Measurements from ENCODE around the gene C16orf87.

The C16orf87 gene

DNA sequence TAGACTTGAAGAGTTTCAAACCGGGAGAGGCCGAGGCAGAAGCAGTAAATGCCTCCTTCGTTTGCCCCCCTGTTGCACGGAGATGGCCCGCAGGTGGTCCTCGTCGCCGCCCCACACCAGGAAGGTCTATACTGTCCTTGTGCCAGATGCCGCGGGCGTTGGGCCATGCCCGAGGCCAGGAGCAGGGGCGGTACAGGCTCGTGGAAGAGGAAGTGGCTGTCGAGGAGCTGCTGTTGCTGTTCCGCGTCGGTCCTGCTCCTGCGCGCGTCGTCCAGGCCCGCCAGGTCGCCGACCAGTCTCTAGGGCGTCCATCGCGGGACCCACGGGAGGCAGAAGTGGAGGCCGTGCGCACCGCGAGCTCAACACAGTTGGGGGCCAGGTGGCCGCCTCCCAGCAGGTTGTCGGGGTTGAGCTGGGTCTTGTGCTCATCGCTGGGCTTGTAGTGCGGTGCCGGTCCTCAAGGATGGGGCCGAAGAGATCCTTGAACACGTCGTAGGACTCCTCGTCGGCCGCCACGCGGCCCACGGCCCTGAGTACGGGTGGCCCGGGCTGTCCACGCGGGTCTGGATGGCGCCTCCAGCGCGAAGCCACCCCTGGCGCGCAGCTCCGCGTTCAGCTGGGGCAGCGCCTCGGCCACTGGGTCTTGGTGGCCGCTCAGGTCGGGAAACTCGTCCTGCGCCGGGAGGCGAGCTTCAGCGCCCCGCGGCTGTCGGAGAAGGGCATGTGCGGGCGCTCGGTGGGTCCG is 13.1 kb upstream of the C16orf87 start:
- TF ChIP-seq, protein P1, sequence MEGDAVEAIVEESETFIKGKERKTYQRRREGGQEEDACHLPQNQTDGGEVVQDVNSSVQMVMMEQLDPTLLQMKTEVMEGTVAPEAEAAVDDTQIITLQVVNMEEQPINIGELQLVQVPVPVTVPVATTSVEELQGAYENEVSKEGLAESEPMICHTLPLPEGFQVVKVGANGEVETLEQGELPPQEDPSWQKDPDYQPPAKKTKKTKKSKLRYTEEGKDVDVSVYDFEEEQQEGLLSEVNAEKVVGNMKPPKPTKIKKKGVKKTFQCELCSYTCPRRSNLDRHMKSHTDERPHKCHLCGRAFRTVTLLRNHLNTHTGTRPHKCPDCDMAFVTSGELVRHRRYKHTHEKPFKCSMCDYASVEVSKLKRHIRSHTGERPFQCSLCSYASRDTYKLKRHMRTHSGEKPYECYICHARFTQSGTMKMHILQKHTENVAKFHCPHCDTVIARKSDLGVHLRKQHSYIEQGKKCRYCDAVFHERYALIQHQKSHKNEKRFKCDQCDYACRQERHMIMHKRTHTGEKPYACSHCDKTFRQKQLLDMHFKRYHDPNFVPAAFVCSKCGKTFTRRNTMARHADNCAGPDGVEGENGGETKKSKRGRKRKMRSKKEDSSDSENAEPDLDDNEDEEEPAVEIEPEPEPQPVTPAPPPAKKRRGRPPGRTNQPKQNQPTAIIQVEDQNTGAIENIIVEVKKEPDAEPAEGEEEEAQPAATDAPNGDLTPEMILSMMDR (IDR thresholded peaks at IDR 0.05; ENCODE audit: low read depth, low read length), result no peak
- DNase-seq (ENCODE audit: low read depth in 2 of 2), result no peak
- no peak overlapping the region for H3K4me3 ChIP-seq (replicated peaks in 1 of 2; ENCODE audit: low read depth in 2 of 2, low read length in 2 of 2)

DNA sequence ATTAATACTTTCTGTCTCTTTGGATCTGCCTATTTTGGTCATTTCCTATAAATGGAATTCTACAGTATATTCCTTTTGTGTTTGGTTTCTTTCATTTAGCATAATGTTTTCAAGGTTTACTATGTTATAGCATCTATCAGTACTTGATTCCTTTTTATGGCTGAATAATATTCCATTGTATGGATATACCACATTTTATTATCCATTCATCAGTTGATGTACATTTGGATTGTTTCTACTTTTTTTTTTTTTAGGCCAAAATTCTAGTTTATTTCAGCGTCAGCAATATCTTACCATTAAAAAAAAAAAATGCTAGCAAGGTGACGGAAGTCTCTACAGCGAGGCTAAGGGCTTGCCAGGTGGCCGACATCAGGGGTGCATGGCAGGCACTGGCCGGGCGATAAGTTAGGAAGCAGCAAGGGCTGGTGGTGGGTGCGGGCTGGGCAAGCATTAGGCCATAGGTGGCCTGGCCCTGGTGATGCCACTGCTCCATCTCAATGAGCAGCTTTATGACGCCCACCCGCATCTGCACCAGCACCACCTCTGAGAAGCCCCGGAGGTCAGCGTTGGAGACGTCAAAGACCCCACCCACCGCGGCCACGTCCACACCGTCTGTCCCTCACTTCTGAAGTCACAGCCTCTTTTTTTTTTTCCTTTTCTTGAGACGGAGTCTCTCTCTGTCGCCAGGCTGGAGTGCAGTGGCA is 11.4 kb upstream of the C16orf87 start:
- H3K4me3 ChIP-seq (replicated peaks in 1 of 2; ENCODE audit: low read depth in 2 of 2, low read length in 2 of 2), result no peak overlapping the region

DNA sequence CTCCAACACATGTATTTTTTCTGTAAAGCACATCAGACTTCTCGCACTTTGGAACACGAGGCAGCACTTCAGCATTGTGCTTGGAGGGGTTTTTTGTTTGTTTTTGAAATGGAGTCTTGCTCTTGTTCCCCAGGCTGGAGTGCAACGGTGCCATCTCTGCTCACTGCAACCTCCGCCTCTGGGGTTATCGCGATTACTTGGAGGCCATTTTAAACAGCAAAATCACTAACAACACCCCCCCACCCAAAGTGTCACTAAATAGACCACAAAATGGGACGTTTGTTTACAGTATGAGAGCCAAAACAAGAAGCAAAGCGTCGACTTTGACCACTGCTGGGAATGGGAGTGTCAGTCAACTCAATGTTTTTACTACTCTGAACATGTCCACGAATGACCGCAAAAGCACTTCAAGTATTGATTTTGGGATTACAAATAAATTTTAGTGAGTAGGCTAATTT is 9.0 kb upstream of the C16orf87 start:
- H3K4me3 ChIP-seq (replicated peaks in 1 of 2; ENCODE audit: low read depth in 2 of 2, low read length in 2 of 2), result no peak overlapping the region
- DNase-seq (ENCODE audit: low read depth in 2 of 2), result no peak
- TF ChIP-seq, protein P1 (IDR thresholded peaks at IDR 0.05; ENCODE audit: low read depth, low read length), result no peak

More for the DNA sequence above, 11.4 kb upstream of the C16orf87 start:
- no peak for DNase-seq (ENCODE audit: low read depth in 2 of 2)
- TF ChIP-seq, protein P1 (IDR thresholded peaks at IDR 0.05; ENCODE audit: low read depth, low read length), result no peak

DNA sequence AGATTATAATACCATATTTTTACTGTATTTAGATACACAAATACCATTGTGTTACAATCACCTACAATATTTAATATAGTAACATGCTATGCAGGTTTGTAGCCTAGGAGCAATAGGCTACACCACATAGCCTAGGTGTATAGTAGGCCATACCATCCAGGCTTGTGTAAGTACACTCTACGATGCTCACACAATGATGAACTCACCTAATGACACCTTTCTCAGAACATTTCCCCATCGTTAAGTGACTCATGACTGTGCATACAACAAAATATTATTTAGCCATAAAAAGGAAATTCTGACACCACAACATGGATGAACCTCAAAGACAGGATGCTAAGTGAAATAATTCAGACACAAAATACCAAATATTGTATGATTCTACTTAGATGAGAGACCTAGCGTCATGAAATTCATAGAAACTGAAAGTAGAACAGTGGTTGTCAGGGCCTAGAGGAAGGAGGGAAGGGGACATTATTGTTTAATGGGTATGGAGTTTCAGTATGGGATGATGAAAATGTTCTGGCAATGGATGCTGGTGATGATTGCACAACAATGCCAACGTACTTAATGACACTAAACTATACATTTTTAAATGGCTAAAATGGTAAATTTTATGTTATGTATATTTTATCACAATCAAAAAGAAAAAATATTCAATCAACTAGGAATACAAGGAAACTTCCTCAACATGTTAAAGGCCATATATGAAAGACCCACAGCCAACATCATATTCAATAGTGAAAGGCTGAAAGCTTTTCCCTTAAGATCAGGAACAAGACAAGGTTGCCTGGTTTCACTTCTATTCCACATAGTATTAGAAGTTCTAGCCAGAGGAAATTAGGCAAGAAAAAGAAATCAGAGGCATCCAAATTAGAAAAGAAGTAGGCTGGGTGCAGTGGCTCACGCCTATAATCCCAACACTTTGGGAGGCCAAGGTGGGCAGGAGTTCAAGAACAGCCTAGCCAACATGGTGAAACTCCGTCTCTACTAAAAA is 5.9 kb upstream of the C16orf87 start:
- TF ChIP-seq, protein P1 (IDR thresholded peaks at IDR 0.05; ENCODE audit: low read depth, low read length), result no peak
- H3K4me3 ChIP-seq (replicated peaks in 1 of 2; ENCODE audit: low read depth in 2 of 2, low read length in 2 of 2), result no peak overlapping the region
- DNase-seq (ENCODE audit: low read depth in 2 of 2), result no peak

DNA sequence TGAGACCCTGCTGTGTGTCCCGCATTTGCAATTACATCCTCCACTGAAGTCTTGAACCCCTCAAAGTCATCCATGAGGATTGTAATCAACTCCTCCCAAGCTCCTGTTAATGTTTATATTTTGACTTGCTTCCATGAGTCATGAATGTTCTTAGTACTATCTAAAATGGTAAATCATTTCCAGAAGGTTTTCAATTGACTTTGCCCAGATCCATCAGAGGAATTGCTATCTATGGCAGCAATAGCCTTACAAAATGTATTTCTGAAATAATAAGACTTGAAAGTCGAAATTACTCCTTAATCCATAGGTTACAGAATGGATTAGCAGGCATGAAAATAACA is 2.5 kb upstream of the C16orf87 start:
- TF ChIP-seq, protein P1 (IDR thresholded peaks at IDR 0.05; ENCODE audit: low read depth, low read length), result no peak
- H3K4me3 ChIP-seq (replicated peaks in 1 of 2; ENCODE audit: low read depth in 2 of 2, low read length in 2 of 2), result no peak overlapping the region
- no peak for DNase-seq (ENCODE audit: low read depth in 2 of 2)

DNA sequence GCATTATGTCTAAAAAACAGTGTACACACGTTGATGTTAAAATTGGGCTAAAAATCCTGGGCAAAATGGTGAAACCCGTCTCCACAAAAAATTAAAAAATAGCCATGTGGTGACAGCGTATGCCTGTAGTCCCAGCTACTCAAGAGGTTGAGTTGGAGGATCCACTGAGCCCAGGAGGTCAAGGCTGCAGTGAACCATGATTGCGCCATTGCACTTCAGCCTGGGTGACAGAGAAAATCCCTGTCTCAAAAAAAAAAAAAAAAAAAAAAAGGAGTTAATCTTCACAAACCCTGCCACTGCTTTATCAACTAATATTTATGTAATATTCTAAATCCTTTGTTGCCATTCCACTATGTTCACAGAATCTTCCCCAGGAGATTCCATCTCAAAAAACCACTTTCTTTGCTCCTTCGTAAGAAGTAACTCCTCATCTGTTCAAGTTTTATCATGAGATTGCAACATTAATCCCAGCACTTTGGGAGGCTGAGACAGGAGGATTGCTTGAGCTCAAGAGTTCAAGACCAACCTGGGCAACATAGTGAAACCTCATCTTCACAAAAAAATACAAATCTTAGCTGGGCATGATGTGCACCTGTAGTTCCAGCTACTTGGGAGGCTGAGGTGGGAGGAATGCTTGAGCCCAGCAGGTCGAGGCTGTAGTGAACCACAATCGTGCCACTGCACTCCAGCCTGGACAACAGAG is 1.9 kb upstream of the C16orf87 start:
- no peak overlapping the region for H3K4me3 ChIP-seq (replicated peaks in 1 of 2; ENCODE audit: low read depth in 2 of 2, low read length in 2 of 2)
- TF ChIP-seq, protein P1 (IDR thresholded peaks at IDR 0.05; ENCODE audit: low read depth, low read length), result no peak
- DNase-seq (ENCODE audit: low read depth in 2 of 2), result no peak

Data from cardiac fibroblast (primary cell).